ENCODE measurements around the gene STRN3.
"Not testable (repeated sequence)": the region's sequence is repeated elsewhere in the genome, so short reads cannot be mapped to it uniquely, and the experiment has no call there.

The STRN3 gene

DNA sequence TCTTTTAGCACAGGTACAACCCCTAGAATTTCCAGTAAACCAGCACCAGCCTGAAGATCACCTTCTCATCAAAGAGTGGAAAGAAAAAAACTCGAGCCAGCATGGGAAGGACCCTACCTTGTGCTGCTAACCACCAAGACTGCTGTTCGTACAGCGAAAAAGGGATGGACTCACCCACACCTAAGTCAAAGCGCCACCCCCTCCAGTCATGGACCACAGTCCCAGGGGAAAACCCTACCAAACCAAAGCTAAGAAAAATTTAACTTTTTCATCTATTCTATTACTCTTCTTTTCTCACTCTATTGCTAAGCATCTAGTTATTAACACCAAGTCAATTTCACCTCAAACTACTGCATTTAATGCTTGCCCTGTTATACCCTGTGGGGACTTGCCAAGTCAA, 56.4 kb downstream of the STRN3 start:
- not testable (repeated sequence) for DNase-seq (ENCODE audit: low read depth in 2 of 2)

DNA sequence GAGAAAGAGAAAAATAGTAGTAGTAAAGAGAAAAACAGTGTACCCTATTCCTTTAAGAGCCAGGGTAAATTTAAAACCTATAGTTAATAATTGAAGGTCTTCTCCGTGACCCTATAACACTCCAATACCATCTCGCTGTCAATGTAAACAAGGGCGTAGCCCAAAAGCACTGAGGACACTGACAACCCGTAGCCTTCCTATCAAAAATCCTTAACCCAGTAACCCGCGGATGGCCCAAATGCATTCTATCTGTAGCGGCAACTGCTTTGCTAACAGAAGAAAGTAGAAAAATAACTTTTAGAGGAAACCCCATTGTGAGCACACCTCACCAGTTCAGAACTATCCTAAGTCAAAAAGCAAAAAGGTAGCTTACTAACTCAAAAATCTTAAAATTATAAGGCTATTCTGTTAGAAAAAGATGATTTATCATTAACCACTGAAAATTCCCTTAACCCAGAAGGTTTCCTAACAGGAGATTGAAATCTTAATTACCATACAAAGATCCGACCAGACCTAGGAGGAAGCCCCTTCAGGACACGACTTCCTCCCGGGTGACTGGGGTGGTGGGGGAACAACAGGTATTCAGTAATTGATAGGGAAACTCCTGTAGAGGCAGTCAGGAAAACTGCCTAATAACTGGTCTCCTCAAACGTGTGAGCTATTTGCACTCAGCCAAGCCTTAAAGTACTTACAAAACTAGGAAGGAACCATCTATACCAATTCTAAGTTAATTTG, 58.6 kb downstream of the STRN3 start:
- DNase-seq (ENCODE audit: low read depth in 2 of 2) = not testable (repeated sequence)

DNA sequence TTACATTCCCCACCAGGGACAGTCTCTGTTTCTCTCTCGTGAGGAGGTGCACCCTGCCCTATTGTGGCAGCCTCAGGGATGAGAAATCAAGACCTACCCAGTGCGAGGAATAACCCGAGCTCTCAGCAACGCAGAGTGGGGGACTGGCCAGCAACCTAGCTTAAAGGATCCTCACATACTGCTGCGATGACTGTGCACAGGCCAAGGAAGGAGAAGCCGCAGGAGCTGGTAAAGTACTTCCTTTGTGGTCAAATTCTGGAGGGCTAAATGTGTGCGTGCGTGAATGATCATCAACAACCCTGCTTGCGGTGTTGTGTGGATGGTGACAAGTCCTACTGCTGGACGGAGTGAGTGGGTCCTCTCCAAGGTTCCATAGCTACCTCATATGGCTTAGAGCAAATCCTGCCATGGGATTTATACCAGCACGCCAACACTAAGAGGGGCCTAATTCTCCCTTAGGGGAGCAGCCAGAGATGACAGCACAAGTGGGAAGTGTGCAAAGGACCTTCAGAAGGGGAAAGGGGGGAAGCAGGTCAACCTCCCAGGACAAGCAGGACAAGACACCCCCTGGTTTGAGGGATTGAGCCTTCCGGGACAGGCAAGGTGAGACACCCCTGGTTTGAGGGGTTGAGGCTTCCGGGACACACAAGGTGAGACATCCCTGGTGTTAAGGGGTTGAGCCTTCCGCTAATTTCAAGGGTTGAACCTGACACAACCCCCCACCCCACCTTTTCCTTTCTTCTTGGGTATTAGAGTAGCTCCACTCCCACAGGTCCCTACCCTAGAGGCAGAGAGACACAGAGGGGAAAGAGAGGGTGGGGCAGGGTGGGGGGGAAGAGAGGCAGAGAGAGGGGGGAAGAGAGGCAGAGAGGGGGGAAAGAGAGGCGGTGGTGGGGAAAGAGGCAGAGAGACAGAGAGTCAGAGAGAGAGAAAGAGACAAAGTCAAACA, 59.5 kb downstream of the STRN3 start:
- no peak for DNase-seq (ENCODE audit: low read depth in 2 of 2)

DNA sequence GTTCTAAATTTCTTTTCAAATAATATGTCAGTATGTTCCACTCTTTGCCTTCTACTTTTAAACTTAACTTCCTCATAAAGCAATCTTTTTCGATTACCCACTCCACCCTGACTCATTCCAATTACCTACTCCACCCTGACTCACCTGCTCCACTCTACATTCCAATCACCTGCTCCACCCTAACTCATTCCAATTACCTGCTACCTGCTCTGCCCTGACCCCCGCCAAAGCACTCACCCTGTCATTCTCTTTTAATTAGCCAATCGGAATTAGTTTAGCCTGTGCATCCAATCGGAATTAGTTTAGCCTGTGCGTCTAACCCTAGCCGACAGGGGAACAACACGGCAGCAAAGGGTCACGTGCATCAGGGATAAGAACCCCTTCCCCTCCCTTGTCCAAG, 60.3 kb downstream of the STRN3 start:
- DNase-seq (ENCODE audit: low read depth in 2 of 2) = not testable (repeated sequence)

DNA sequence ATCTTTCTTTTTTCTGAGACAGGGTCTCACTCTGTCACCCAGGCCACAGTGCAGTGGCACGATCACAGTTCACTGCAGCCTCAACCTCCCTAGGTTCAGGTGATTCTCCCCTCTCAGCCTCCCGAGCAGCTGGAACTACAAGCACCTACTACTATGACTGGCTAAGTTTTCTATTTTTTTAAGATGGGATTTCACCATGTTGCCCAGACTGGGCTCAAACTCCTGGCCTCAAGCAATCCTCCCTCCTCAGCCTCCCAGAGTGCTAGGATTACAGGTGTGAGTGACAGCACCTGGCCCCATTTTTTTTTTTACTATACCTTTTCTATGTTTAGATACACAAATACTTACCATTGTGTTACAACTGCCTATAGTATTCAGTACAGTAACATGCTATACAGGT, 63.6 kb downstream of the STRN3 start:
- DNase-seq (ENCODE audit: low read depth in 2 of 2) = not testable (repeated sequence)

DNA sequence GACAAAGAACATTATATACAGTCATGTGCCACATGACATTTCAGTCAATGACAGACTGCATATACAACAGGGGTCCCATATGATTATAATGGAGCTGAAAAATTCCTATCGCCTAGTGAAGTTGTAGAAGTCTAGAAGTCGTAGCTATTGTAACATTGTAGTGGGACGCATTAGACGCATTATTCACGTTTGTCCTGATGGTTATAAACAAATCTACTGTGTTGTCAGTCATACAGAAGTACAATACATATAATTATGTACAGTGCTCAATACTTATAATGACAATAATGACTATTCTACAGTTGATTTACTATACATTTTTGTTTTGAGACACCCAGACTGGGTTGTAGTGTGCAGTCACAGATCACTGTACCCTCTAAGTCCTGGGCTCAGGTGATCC, 64.8 kb downstream of the STRN3 start:
- DNase-seq (ENCODE audit: low read depth in 2 of 2) = no peak

DNA sequence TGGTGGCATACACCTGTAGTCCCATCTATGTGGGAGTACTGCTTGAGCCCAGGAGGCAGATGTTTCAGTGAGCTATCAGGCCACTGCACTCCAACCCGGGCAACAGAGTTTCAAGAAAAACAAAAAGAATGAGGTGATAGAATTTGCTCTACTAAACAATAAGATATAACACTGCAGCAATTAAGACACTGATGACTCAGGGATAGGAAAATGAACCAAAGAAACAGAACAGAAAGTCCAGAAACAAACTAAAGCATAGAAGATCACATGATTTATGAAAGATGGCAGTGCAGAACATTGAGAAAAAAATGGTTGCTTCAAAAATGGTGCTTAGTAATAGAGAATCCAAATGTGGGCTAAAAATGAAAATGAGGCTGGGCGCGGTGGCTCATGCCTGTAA, 66.0 kb downstream of the STRN3 start:
- DNase-seq (ENCODE audit: low read depth in 2 of 2) = no peak

DNA sequence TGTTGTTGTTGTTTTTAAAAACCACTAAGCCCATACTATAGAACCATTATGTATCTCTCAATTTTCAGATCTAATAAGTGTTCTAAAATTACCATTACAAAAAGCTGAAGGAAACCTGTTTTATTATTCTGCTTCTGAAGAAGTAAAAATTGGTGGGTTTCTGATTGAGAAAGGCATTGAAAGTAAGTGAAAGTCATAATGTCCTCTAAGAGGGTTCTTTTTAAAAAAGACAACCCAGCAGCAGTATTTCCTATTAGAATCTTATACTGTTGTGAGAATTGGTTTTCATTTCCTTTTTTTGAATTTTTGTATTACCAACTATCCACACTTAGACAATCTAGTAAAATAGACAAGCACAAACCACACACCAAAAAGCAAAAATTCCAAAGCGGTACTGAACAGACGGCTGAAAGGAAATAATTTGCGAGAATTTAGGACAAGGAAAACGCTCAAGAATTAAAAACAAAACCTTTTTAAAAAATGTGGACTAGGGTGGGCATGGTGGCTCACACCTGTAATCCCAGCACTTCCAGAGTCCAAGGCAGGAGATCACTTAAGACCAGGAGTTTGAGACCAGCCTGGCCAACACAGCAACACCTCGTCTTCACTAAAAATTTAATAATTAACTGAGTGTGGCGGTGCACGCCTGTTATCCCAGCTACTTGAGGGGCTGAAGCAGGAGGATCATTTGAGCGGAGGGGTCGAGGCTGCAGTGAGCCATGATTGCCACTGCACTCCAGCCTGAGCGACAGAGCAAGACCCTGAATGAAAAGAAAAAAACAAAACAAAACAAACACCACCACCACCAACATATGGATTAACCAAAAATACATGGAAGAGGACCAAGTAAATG, 67.4 kb downstream of the STRN3 start:
- DNase-seq (ENCODE audit: low read depth in 2 of 2) = no peak

DNA sequence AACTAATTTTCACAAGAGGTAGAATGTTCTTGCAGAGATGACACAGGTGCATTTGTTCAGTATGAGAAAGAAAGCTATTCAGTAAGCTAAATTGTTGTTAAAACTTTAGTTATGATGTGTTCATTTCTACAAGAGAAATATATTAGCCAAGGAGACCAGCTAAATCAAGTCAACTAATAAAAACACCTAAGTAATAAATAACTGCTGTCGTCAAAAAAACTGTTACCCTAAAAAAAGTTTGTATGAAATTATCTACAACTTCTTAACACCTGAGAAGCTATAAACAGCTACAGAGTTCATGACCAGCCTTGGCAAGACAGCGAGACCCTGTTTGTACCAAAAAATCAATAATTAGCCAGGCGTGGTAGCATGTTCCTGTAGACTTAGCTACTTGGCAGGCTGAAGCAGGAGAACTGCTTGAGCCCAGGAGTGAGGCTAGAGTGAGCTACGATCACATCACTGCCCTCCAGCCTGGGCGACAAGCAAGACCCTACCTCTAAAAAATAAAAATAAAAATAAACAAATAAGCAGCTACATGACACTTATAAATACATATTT, 68.3 kb downstream of the STRN3 start:
- no peak for DNase-seq (ENCODE audit: low read depth in 2 of 2)

DNA sequence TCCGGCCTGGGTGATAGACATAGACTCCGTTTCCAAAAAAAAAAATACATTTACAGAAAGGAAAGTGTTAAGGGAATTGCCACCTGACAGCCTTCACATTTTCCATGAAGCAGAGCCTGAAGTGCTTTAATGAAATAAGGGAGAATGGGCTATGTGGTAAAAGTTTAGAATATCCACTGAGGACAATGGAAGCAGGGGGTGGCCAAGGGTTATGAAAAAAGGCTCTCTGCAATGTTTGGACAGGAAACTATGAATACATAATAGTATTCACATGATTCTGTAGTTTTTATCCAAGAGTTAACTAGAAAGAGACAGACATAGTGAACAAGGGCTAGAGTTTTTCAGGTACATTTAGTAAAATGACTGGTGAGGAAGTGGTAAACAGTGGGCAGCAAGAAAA, 76.5 kb downstream of the STRN3 start:
- DNase-seq (ENCODE audit: low read depth in 2 of 2) = no peak

DNA sequence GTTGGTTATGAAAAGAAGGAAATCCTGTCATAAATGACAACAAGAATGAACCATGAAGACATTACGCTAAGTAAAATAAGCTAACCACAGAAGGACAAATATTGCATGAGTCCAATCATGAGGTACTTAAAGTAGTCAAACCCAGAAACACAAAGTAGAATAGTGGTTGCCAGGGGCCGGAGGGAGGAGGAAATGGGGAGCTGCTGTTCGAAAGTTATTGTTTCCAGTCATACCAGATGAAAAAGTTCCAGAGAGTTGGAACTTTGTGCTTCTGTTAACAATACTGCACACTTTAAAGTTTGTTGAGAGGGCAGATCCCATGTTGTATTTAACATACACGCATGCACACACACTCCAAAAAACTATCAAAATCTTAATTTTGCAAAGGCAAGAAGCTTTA, 82.5 kb downstream of the STRN3 start:
- DNase-seq (ENCODE audit: low read depth in 2 of 2) = no peak

DNA sequence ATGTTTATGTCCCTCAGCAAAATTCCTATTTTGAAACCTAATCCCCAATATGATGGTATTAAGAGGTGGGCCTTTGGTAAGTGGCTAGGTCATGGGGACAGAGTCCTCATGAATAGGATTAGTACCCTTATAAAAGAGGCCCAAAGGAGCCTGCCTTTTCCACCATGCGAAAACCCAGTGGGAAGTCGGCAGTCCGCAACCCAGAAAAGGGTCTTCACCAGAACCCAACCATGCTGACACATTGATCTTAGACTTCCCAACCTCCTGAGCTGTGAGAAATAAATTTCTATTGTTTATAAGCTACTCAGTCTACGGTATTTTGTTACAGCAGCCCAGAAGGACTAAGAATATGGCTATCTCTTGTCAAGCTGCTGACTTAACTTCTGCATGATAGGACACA, 85.3 kb downstream of the STRN3 start:
- no peak for DNase-seq (ENCODE audit: low read depth in 2 of 2)

DNA sequence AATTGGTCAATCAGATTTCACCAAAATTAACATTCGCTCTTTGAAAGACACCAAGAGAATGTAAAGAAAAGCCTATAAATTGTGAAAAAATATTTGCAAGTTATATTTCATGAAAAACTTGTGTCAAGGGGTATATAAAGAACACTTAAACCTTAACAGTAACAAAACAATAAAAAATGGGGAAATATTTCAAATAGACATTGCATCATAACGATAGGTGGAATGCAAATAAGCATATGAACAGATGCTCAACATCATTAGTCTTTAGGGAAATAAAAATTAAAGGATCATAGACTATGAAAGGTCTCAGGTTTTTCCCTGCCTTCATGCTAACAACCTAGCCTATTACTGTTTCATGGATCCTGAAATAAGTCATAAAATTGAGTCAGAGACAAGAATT, 87.6 kb downstream of the STRN3 start:
- DNase-seq (ENCODE audit: low read depth in 2 of 2) = no peak

DNA sequence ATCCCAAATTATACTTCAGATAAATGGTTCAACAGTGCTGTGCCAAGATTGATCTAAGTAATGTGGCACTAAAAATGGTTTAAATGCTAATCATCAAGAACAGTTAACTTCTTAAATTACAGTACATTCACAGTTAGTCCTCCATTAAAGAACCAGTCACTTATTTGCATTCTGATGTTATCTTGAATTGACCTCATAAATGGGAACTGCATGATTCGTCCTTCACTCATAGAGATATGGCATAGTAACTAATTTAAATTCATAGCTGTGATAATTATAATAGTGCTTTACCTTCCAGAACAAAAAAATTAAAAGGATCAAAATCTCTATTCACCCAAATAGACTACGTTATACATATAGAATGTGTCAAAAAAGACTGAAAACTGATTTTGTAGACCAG, 90.7 kb downstream of the STRN3 start:
- no peak for DNase-seq (ENCODE audit: low read depth in 2 of 2)

DNA sequence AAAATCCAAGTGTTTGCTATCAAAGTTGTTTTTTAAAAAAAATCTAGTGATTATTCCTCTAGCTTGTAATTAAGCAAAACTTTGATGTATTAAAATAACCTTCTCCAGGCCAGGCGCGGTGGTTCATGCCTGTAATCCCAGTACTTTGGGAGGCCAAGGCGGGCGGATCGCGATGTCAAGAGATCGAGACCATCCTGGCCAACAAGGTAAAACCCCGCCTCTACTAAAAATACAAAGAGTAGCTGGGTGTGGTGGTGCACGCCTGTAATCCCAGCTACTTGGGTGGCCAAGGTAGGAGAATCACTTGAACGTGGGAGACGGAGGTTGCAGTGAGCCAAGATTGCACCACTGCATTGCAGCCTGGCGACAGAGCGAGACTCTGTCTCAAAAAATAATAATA, 92.2 kb downstream of the STRN3 start:
- DNase-seq (ENCODE audit: low read depth in 2 of 2) = not testable (repeated sequence)

DNA sequence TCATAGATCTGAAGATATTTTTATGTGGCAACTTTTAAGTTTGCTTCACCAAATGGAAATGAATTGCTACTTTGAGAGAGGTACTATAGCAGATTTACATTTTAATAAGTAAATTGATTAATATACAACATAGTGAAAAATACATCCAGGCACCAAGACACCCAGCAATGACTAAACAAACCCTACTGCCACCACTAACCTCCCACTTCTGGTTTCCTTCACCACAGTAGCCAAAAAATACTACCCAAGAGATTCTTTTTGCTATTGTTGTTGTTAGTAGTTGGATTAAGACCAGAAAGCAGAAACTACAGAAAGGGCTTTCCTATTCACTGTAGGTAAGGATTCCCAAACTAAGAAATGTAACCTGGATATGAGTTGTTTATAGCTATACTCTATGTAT, 97.7 kb downstream of the STRN3 start:
- no peak for DNase-seq (ENCODE audit: low read depth in 2 of 2)

DNA sequence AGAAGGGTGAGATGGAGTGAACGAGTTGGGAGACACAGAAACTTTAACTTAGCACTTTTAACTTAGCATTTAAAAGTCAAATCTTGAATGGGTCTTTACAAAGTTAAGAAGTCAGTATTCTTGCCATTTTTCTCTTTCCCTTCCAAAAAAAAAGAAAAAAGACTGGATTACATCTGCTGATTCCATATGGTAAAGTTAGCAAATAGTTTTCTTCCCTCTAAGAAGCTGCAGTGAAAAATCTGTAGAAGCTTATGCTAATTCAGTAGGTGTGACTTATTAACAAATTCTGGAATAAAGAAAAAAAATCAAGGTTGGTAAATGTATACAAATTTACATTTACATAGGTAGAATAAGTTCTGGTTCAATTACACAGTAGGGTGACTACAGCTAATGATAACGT, 100.9 kb downstream of the STRN3 start:
- no peak for DNase-seq (ENCODE audit: low read depth in 2 of 2)

DNA sequence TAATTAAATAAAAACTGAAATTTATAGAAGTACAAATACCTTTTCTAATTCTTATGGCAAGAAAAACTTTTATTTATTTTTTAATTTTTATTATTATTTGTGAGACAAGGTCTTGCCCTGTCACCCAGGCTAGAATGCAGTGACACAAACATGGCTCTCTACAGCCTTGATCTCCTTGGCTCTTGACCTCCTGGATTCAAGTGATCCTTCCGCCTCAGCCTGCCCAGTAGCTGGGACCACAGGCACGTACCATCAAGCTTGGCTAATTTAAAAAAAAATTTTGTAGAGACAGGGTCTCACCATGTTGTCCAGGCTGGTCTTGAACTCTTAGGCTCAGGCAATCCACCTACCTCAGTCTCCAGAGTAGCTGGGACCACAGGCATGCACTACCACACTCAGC, 104.4 kb downstream of the STRN3 start:
- no peak for DNase-seq (ENCODE audit: low read depth in 2 of 2)

DNA sequence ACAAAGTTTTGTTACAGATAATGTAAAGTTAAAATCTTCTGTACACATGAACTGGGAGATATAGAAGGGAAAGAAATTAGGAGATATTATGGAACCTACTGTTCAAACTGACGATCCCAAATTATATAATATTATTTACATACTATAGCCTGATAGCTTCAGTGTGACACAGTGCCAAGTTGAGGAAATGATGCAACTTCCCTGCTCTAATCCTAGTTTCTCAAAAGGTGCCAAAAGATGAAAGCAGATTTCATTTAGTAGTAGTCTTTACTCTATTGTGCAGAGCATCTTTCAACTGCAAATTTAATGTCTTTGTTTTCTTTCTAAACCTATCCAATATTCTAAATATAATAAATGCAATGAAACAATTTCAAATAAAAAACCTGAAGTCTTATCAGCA, 104.9 kb downstream of the STRN3 start:
- DNase-seq (ENCODE audit: low read depth in 2 of 2) = no peak

DNA sequence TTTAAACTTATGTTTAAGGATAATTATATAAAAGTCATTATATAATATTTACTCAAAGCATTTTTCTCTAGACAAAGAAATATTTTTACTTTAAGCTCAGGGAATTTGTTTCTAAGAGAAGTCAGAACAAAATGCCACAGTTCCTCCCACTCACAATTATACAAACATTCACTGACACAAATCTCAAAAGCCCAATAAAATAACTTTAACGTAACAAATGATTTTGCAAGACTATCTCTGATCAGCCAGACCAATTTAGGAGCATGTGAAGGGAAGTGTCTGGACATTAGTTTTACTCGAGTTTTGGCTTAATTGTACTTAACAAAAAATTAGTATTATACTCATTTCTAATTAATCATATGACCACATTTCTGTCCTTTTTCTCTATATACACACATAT, 110.6 kb downstream of the STRN3 start:
- no peak for DNase-seq (ENCODE audit: low read depth in 2 of 2)

DNA sequence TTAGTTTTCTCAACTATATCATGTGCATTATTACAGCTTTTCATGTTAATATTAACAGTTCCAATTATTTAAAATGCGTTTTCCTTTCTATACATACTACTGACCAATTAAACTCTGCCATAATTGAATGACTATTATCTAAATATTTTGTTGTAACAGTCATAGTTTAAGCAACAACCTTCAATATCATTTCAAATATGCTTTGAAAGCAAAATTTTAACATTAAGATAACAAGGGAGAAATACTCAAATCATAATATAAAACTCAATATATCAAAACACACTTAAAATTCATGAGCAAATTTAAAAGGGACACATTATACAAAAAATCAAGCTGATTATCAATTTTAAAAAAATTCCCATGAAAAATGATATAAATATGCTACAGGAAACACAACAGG, 111.4 kb downstream of the STRN3 start:
- no peak for DNase-seq (ENCODE audit: low read depth in 2 of 2)

DNA sequence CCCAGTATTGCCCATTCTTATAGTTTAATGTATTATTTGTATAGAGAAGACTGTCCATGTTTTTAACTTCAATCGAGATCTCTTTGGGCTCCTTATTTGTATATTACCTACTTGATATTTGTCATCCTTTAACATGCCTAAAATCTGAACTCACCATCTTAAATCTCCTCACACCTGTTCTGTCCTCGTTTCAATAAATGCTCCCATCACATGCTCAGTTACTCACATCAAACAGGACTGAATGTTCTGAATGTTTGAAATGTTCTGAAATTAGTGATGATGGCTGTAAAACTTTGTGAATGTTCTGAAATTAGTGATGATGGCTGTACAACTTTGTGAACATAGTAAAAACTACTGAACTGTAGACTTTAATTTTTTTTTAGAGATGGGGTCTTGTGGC, 117.4 kb downstream of the STRN3 start:
- no peak for DNase-seq (ENCODE audit: low read depth in 2 of 2)

Data from stimulated activated CD8-positive, alpha-beta memory T cell treated with anti-CD3 and anti-CD28 coated beads, Interleukin-2, amount 100 ng/mL, for 1 hour (primary cell).